SU-DHL-6 (cell line): Measurements from ENCODE around the gene BLM.

Experiments
- H2AFZ ChIP-seq: fragments of 200-600 bp; sonication (generic); 2 replicates; pipeline ENCODE4 v1.6.1; 2014; ENCODE audit warnings: low read depth, mild to moderate bottlenecking, moderate library complexity, mixed read lengths, antibody characterized with exemption, low read length; ENCODE audit not compliant: severe bottlenecking
- H3F3A ChIP-seq: fragments of 200-600 bp; shearing (Covaris generic); 2 replicates; pipeline ENCODE4 v1.6.0; 2016; ENCODE audit warnings: antibody characterized with exemption, mild to moderate bottlenecking; ENCODE audit not compliant: insufficient read depth
- H3K27ac ChIP-seq: fragments of 200-600 bp; sonication (generic); 2 replicates; pipeline ENCODE4 v1.5.1; 2016; ENCODE audit warnings: low read depth, mild to moderate bottlenecking, low read length, moderate library complexity, mixed read lengths
- H3K27me3 ChIP-seq: fragments of 200-600 bp; sonication (generic), shearing (Covaris generic); 2 replicates; pipeline ENCODE4 v1.6.0; 2014; ENCODE audit warnings: mild to moderate bottlenecking, low read length
- H3K36me3 ChIP-seq: fragments of 200-600 bp; sonication (generic); 2 replicates; pipeline ENCODE4 v1.6.1; 2014; ENCODE audit warnings: mild to moderate bottlenecking, low read length, mixed read lengths
- H3K4me2 ChIP-seq: fragments of 300-600, 200-600 bp; shearing (Covaris generic), sonication (generic); 2 replicates; pipeline ENCODE4 v1.6.0; 2014; ENCODE audit warnings: low read length, low read depth, mild to moderate bottlenecking; ENCODE audit not compliant: poor library complexity, severe bottlenecking
- H3K4me3 ChIP-seq: fragments of 200-600 bp; sonication (generic); 2 replicates; pipeline ENCODE4 v1.5.1; 2014; ENCODE audit warnings: antibody characterized with exemption, low read length, mild to moderate bottlenecking, mixed read lengths; ENCODE audit not compliant: insufficient read depth, poor library complexity, severe bottlenecking
- H3K79me2 ChIP-seq: fragments of 200-600 bp; sonication (generic); 2 replicates; pipeline ENCODE4 v1.6.1; 2014; ENCODE audit warnings: mild to moderate bottlenecking, low read length, moderate library complexity; ENCODE audit not compliant: insufficient read depth
- H3K9ac ChIP-seq: fragments of 200-600 bp; sonication (generic); 2 replicates; pipeline ENCODE4 v1.7.0; 2014; ENCODE audit warnings: mild to moderate bottlenecking, low read length
- H3K9me2 ChIP-seq: fragments of 200-600 bp; sonication (generic); replicated peaks from 2 replicates; pipeline ENCODE4 v1.6.1; 2014; ENCODE audit warnings: low read length; ENCODE audit not compliant: insufficient read depth
- H3K9me3 ChIP-seq: fragments of 200-600 bp; sonication (generic); 2 replicates; pipeline ENCODE4 v1.6.1; 2014; ENCODE audit warnings: low read length, mixed read lengths; ENCODE audit not compliant: insufficient read depth
- H4K20me1 ChIP-seq: fragments of 200-600 bp; sonication (generic); 2 replicates; pipeline ENCODE4 v1.6.1; 2014; ENCODE audit warnings: low read depth, mild to moderate bottlenecking, antibody characterized with exemption, low read length, moderate library complexity, mixed read lengths
- CTCF ChIP-seq: fragments of 200-600 bp; sonication (generic); IDR thresholded peaks from one replicate; pipeline ENCODE4 v1.5.1; 2017; ENCODE audit warnings: antibody characterized with exemption, mild to moderate bottlenecking, low read length, moderate library complexity; ENCODE audit not compliant: insufficient read depth, poor library complexity, severe bottlenecking
- EZH2phosphoT487 ChIP-seq: fragments of 200-600 bp; sonication (generic), shearing (Covaris generic); conservative IDR thresholded peaks from 2 replicates; pipeline ENCODE4 v1.6.1; 2018; ENCODE audit warnings: mild to moderate bottlenecking, antibody characterized with exemption, low read length, moderate library complexity, mixed read lengths

BLM gene

GRCh38 chr15:90782442-90782841 lies 65.3 kb downstream of the BLM start:
- H3K9ac ChIP-seq = no peak overlapping the region
- H3K36me3 ChIP-seq = peaks cover 13% of the 10 kb centered on the region
- no peak overlapping the region for H3K4me2 ChIP-seq
- H3K9me2 ChIP-seq = no peaks in the 10 kb centered on the region
- H3K79me2 ChIP-seq = no peaks in the 10 kb centered on the region
- H3K4me3 ChIP-seq = no peak overlapping the region
- H2AFZ ChIP-seq = no peak overlapping the region
- no peaks in the 10 kb centered on the region for H3K9me3 ChIP-seq
- peak overlapping the region; percentile 19; the same call in 1 of the 2 replicates for H3K27ac ChIP-seq
- no peaks in the 10 kb centered on the region for H4K20me1 ChIP-seq
- TF ChIP-seq CTCF (no peak), EZH2phosphoT487 (no peak)
- H3F3A ChIP-seq = peaks cover 39% of the 10 kb centered on the region
- no peaks in the 10 kb centered on the region for H3K27me3 ChIP-seq

GRCh38 chr15:90787881-90788280 lies 70.7 kb downstream of the BLM start:
- Histone ChIP-seq H3K27ac (no peak overlapping the region), H3K9me2 (no peaks in the 10 kb centered on the region), H3K4me3 (no peak overlapping the region), H2AFZ (no peak overlapping the region), H3K27me3 (no peaks in the 10 kb centered on the region), H3K36me3 (peaks cover 29% of the 10 kb centered on the region), H3K79me2 (no peaks in the 10 kb centered on the region), H3K9me3 (no peaks in the 10 kb centered on the region), H3K4me2 (no peak overlapping the region), H4K20me1 (no peaks in the 10 kb centered on the region), H3K9ac (no peak overlapping the region), H3F3A (peaks cover 40% of the 10 kb centered on the region)
- TF ChIP-seq CTCF = no peak
- no peak for TF ChIP-seq EZH2phosphoT487

- Histone ChIP-seq H4K20me1 (no peaks in the 10 kb centered on the region), H3K9ac (no peak overlapping the region), H3K4me2 (no peak overlapping the region), H3K36me3 (peaks cover 41% of the 10 kb centered on the region), H3K27me3 (no peaks in the 10 kb centered on the region), H3F3A (peaks cover 30% of the 10 kb centered on the region), H3K9me2 (no peaks in the 10 kb centered on the region), H3K9me3 (no peaks in the 10 kb centered on the region), H3K27ac (no peak overlapping the region), H3K4me3 (no peak overlapping the region), H2AFZ (no peak overlapping the region), H3K79me2 (no peaks in the 10 kb centered on the region)
- TF ChIP-seq CTCF = no peak
- TF ChIP-seq EZH2phosphoT487 = no peak
Observed at GRCh38 chr15:90789462-90789861, 72.3 kb downstream of the BLM start.

- no peaks in the 10 kb centered on the region for H3K79me2 ChIP-seq
- H3K9me2 ChIP-seq = no peaks in the 10 kb centered on the region
- H3K4me2 ChIP-seq = no peak overlapping the region
- H3K9me3 ChIP-seq = no peaks in the 10 kb centered on the region
- peaks cover 24% of the 10 kb centered on the region for H3F3A ChIP-seq
- no peak overlapping the region for H2AFZ ChIP-seq
- H3K4me3 ChIP-seq = no peak overlapping the region
- no peaks in the 10 kb centered on the region for H3K27me3 ChIP-seq
- no peak overlapping the region for H3K27ac ChIP-seq
- no peak overlapping the region for H3K9ac ChIP-seq
- H4K20me1 ChIP-seq = no peaks in the 10 kb centered on the region
- TF ChIP-seq EZH2phosphoT487 (no peak), CTCF (no peak)
- H3K36me3 ChIP-seq = peaks cover 41% of the 10 kb centered on the region
Observed at GRCh38 chr15:90790057-90790456, 72.9 kb downstream of the BLM start.
